OCI-M2 (cell line): ENCODE data around the gene NUP205.
A peak's percentile ranks its signal among the peaks of the same experiment; 100 is the strongest.

Experiments used
- DNase-seq: peaks from one replicate; lab custom pipeline; 2025; ENCODE audit not compliant: unreplicated experiment; lab: John Stamatoyannopoulos, UW

The NUP205 gene

GRCh38 chr7:135550196-135550595 lies 7.5 kb upstream of the NUP205 start:
- no peak for DNase-seq

- no peak for DNase-seq
Measured at GRCh38 chr7:135552148-135552547, 5.6 kb upstream of the NUP205 start.

GRCh38 chr7:135553346-135553745 lies 4.4 kb upstream of the NUP205 start:
- no peak for DNase-seq

GRCh38 chr7:135558337-135558767 lies 635 bp downstream of the NUP205 start:
- DNase-seq: peak; percentile 52

GRCh38 chr7:135558881-135559280 lies 1.2 kb downstream of the NUP205 start:
- no peak for DNase-seq

GRCh38 chr7:135560631-135561030 lies 2.9 kb downstream of the NUP205 start:
- DNase-seq: no peak

GRCh38 chr7:135562720-135563119 lies 5.0 kb downstream of the NUP205 start:
- no peak for DNase-seq

- DNase-seq: no peak
Measured at GRCh38 chr7:135571834-135572233, 14.1 kb downstream of the NUP205 start.

GRCh38 chr7:135573541-135573940 lies 15.8 kb downstream of the NUP205 start:
- no peak for DNase-seq

- no peak for DNase-seq
Measured at GRCh38 chr7:135575296-135575695, 17.6 kb downstream of the NUP205 start.

GRCh38 chr7:135578569-135578968 lies 20.9 kb downstream of the NUP205 start:
- DNase-seq: no peak

- no peak for DNase-seq
Measured at GRCh38 chr7:135584362-135585353, 26.9 kb downstream of the NUP205 start.

- no peak for DNase-seq
Measured at GRCh38 chr7:135597181-135597925, 39.6 kb downstream of the NUP205 start.

- no peak for DNase-seq
Measured at GRCh38 chr7:135597926-135598305, 40.2 kb downstream of the NUP205 start.

GRCh38 chr7:135599471-135599870 lies 41.8 kb downstream of the NUP205 start:
- no peak for DNase-seq

GRCh38 chr7:135600226-135600625 lies 42.5 kb downstream of the NUP205 start:
- DNase-seq: no peak

GRCh38 chr7:135601182-135601581 lies 43.5 kb downstream of the NUP205 start:
- DNase-seq: no peak

- no peak for DNase-seq
Measured at GRCh38 chr7:135602304-135602703, 44.6 kb downstream of the NUP205 start.

GRCh38 chr7:135616136-135616535 lies 58.4 kb downstream of the NUP205 start:
- DNase-seq: no peak

GRCh38 chr7:135617781-135618180 lies 60.1 kb downstream of the NUP205 start:
- DNase-seq: no peak

GRCh38 chr7:135618510-135618909 lies 60.8 kb downstream of the NUP205 start:
- DNase-seq: no peak

GRCh38 chr7:135620447-135620846 lies 62.7 kb downstream of the NUP205 start:
- DNase-seq: no peak
